ENCODE data around the gene NOL7. TPM values are rescaled to one million over a fixed set of nuclear protein-coding genes. Genes with fewer than 3 reads are reported as not detected.

The NOL7 gene
- total and polyA plus RNA-seq, 9 of the 15 experiments (the other 6 are each of a cell fraction or from before 2014, with no cell fraction given) = 19.4 to 235 (median 157) TPM

GRCh38 chr6:13574571-13575376 is 40.4 kb upstream of the NOL7 start, which contains the start of gene SIRT5 (continued):
- TF ChIP-seq ZBTB11 (CRISPR knock-in tag; IDR thresholded peaks at IDR 0.05) (peak in 1 of 3 experiments; percentile 62; a peak in 1 of 6 replicates), NR2C1 (IDR thresholded peaks at IDR 0.05) (peak; percentile 75), NR2C1 (tag; IDR thresholded peaks at IDR 0.05) (peak; percentile 73), ETV1 (tag; conservative IDR thresholded peaks at IDR 0.05; ENCODE audit: low read depth) (peak; percentile 42), CREBBP (IDR thresholded peaks at IDR 0.05; ENCODE audit: low read depth, low read length) (no peak), VEZF1 (CRISPR knock-in tag; IDR thresholded peaks at IDR 0.05) (peak; percentile 51; the same call in 1 of the 2 replicates), E2F1 (CRISPR knock-in tag; IDR thresholded peaks at IDR 0.05) (no peak), KDM1A (IDR thresholded peaks at IDR 0.05) (peak in 1 of 2 experiments; percentile 80), DMBX1 (CRISPR knock-in tag; IDR thresholded peaks at IDR 0.05; ENCODE audit: borderline replicate concordance) (peak; percentile 65; the same call in 1 of the 2 replicates), ZNF830 (CRISPR knock-in tag; IDR thresholded peaks at IDR 0.05) (peak; percentile 60; the same call in 1 of the 2 replicates), ARID3A (IDR thresholded peaks at IDR 0.05; ENCODE audit: borderline replicate concordance, low read depth, low read length) (no peak; the same call in 1 of the 2 replicates), TRIM24 (IDR thresholded peaks at IDR 0.05) (peak in 1 of 2 experiments; percentile 23; a peak in 1 of 4 replicates), KAT7 (CRISPR knock-in tag; IDR thresholded peaks at IDR 0.05; ENCODE audit: borderline replicate concordance) (peak; percentile 61; the same call in 1 of the 2 replicates), PHB2 (IDR thresholded peaks at IDR 0.05; ENCODE audit: low read depth) (no peak), NBN (IDR thresholded peaks at IDR 0.05; ENCODE audit: low read depth) (peak; percentile 49), FIP1L1 (IDR thresholded peaks at IDR 0.05; ENCODE audit: low read depth, low read length, poor library complexity, severe bottlenecking) (no peak), CC2D1A (IDR thresholded peaks at IDR 0.05) (peak; percentile 94), HNRNPL (IDR thresholded peaks at IDR 0.05; ENCODE audit: low read depth, low read length) (peak; percentile 64; the same call in 1 of the 2 replicates), ZFPM2 (CRISPR knock-in tag; IDR thresholded peaks at IDR 0.05) (0 out of 2 replicates have a peak, but pooled peaks have one; percentile 11)
